HG02973 (cell line): ENCODE results near the gene EPM2A.
"Not testable (repeated sequence)": the region's sequence is repeated elsewhere in the genome, so short reads cannot be mapped to it uniquely, and the experiment has no call there.

Experiments
- ATAC-seq: cut with Tn5 transposase; IDR thresholded peaks from one replicate; pipeline ENCODE4 v1.9.1; 2021; ENCODE audit warnings: moderate library complexity; ENCODE audit not compliant: unreplicated experiment

The EPM2A gene

DNA sequence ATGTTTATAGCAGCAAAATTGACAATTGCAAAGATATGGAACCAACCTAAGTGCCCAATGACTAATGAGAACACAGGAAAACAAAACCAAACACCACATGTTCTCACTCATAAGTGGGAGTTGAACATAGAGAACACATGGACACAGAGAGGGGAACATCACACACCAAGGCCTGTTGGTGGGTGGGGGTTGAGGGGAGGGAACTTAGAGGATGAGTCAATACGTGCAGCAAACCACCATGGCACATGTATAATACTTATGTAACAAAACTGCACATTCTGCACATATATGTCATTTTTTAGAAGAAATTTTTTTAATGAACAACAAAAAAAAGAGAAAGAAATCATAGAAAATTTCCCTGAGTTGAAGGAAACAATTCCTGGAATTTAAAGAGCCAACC, 3.9 kb downstream of the EPM2A start:
- no peak for ATAC-seq

GRCh38 chr6:145729887-145730286, 5.4 kb downstream of the EPM2A start:
- no peak for ATAC-seq

GRCh38 chr6:145728444-145729385, 6.6 kb downstream of the EPM2A start:
- ATAC-seq, result no peak

- no peak for ATAC-seq
These were observed 7.4 kb downstream of the EPM2A start for GRCh38 chr6:145727817-145728388.

GRCh38 chr6:145725570-145725969, 9.8 kb downstream of the EPM2A start:
- ATAC-seq, result no peak

DNA sequence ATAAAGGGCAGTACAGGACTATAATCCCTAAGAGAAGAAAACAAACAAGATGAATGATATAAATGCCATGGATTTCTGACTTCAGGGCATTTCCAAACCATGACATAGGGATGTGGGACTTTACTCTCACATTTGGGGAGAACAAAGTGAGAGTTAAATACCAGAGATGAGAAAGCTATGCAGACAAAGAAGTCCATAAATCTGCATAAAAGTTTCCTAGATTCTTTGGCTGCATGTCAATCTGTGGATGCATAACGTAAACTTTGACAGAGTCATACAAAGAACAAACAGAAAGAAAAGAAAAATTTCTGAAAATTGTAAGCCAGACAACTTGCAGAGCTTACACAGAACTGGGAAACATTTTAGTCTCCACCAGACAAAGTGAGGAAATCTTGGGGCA, 11.7 kb downstream of the EPM2A start:
- ATAC-seq, result no peak

DNA sequence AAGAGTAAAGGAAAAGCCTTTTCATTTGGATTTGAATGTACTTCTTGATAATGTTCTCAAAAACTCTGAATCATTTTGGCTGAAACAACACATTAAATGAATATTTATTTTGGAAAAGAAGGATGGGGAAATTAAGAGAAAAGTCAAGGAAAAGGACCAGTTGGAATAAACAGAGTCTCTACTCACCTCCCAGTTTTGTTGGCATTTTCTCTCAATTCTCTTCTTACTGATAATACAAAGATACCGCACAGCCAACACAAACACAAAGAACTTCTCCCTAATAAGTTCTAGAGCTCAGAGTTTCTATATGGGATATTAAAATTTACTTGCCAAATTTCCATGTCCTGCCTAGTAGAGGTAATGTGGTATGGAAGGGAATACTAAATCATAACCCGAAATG, 13.1 kb downstream of the EPM2A start:
- no peak for ATAC-seq

- no peak for ATAC-seq
These were observed 14.2 kb downstream of the EPM2A start for GRCh38 chr6:145721144-145721543.

DNA sequence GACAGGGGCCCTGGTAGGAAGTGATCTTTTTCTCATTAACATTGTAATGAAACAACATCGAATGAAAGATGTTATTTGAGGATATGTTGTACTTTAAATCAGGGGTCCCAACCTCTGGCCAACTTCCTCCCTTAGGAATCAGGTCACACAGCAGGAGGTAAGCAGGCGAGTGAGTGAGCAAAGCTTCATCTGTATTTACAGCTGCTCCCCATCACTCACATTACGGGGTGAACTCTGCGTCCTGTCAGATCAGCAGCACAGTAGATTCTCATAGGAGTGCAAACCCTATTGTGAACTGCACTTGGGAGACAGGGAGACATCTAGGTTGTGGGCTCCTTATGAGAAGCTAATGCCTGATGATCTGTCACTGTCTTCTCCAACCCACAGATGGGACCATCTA, 19.9 kb downstream of the EPM2A start:
- ATAC-seq, result no peak

DNA sequence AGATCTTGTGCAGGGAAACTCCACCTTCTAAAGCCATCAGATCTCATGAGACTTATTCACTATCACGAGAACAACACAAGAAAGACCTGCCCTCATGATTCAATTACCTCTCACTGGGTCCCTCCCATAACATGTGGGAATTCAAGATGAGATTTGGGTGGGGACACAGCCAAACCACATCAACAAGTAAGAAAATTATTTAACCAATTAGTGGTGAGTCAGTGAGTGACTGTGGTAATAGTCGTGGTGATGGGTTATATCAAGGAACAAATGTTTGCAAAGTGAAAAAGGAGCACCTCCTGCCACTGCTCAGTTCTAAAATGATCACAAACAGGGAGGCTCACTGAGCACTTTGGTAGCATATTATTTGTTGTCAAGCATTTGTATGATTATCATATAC, 20.6 kb downstream of the EPM2A start:
- no peak for ATAC-seq

- ATAC-seq, result no peak
These were observed 21.5 kb downstream of the EPM2A start for GRCh38 chr6:145713773-145714172.

- no peak for ATAC-seq
These were observed 23.9 kb downstream of the EPM2A start for GRCh38 chr6:145711372-145711771.

DNA sequence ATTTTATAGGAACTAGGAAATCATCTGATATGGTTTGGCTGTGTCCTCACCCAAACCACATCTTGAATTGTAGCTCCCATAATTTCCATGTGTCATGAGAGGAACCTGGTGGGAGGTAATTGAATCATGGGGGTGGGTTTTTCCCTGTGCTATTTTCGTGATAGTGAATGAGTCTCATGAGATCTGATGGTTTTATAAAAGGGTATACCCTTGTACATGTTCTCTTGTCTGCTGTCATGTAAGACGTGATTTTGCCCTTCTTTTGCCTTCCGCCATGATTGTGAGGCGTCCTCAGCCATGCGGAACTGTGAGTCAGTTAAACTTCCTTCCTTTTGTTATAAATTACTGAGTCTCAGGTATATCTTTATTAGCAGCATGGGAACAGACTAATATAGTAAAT, 27.9 kb downstream of the EPM2A start:
- no peak for ATAC-seq

- no peak for ATAC-seq
These were observed 29.8 kb downstream of the EPM2A start for GRCh38 chr6:145705561-145705960.

- ATAC-seq, result no peak
These were observed 31.1 kb downstream of the EPM2A start for GRCh38 chr6:145704143-145704781.

DNA sequence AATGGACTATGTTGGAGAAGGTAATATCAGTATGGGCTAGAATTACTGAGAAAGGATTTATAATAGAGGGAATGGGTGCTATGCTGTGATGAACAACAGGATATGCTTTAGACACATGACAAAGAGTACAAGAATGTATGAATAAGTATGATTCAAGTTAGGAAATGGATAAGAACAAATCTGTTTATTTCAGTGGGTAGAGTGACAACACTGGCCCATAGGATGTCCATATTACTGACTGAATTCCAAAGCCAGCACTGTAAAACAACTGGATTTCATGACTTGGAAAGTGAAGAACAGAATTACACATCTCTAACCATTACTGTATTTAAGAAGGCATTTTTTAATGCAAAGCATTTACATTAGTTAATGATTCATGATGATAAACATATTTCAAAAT, 35.9 kb downstream of the EPM2A start:
- ATAC-seq, result no peak

DNA sequence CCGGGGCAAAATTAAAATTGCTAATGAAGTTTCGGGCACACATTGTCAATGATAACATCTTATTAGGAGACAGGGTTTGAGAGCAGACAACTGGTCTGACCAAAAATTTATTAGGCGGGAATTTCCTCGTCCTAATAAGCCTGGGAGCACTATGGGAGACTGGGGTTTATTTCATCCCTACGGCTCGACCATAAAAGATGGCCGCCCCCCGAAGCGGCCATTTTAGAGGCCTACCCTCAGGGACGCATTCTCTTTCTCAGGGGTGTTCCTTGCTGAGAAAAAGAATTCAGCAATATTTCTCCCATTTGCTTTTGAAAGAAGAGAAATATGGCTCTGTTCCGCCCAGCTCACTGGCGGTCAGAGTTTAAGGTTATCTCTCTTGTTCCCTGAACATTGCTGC, 37.9 kb downstream of the EPM2A start:
- ATAC-seq, result not testable (repeated sequence)

GRCh38 chr6:145694083-145694737, 41.1 kb downstream of the EPM2A start:
- no peak for ATAC-seq

DNA sequence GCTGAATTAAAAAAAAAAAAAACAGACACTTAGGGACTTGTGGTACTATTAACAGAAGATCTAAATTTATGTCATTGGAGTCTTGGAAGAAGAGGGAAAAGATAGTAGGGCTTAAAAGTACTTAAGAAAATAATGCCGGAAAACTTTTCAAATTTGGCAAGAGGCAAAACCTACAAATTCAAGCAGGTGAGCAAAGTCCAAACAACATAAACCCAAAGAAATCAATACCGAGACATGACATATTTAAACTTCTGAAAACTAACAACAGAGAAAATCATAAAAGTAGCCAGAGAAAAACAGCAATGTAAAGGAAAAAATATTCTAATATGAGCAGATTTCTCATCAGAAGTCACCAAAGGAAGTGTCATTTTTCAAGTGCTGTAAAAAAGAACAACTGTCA, 44.4 kb downstream of the EPM2A start:
- ATAC-seq, result no peak

- ATAC-seq, result no peak
These were observed 45.8 kb downstream of the EPM2A start for GRCh38 chr6:145689529-145689928.

DNA sequence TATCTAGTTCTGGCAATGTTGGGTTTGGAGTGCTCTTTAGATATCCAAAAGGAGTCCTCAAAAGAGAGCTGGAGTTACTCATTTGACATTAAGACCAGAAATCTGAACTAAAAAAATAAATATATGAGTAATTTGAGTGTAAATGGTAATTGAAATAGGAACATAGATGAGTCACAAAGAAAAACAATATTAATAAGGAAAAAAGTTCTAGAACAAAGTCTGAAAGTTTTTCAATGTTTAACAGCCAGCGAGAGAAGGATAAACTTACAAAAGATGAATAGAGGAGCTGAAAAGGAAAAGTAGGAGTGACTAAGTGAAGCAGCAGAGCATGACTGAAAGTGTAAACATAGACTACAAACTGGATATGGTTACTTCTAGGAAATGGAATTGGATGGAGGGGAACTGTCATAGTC, 46.8 kb downstream of the EPM2A start:
- ATAC-seq, result no peak
